Embryonic facial prominence (tissue), 1 donor: ENCODE measurements around the gene MBNL1.

ENCODE experiments used
- DNase-seq: peaks from one replicate; pipeline ENCODE4 v3.0.0-alpha.2; 2016; ENCODE audit errors: extremely low spot score

MBNL1 gene

GRCh38 chr3:152268555-152269055, at the start of gene MBNL1:
TSS of gene MBNL1 (plus strand) at chr3:152268929. CDS start at chr3:152300194, 31,265 bp downstream.
- peak; percentile 58 for DNase-seq

GRCh38 chr3:152219216-152219615, 49.5 kb upstream of the MBNL1 start:
- no peak for DNase-seq

- DNase-seq, result no peak
Measured at GRCh38 chr3:152219769-152220255, 48.9 kb upstream of the MBNL1 start.

- DNase-seq, result no peak
Measured at GRCh38 chr3:152222327-152222726, 46.4 kb upstream of the MBNL1 start.

GRCh38 chr3:152225201-152225600, 43.5 kb upstream of the MBNL1 start:
- peak; percentile 13 for DNase-seq

GRCh38 chr3:152226176-152226575, 42.6 kb upstream of the MBNL1 start:
- DNase-seq, result no peak

- no peak for DNase-seq
Measured at GRCh38 chr3:152227027-152227426, 41.7 kb upstream of the MBNL1 start.

- no peak for DNase-seq
Measured at GRCh38 chr3:152229692-152230091, 39.0 kb upstream of the MBNL1 start.

- DNase-seq, result no peak
Measured at GRCh38 chr3:152230370-152230769, 38.4 kb upstream of the MBNL1 start.

GRCh38 chr3:152232001-152232400, 36.7 kb upstream of the MBNL1 start:
- DNase-seq, result no peak

GRCh38 chr3:152232679-152233078, 36.0 kb upstream of the MBNL1 start:
- DNase-seq, result no peak

GRCh38 chr3:152234657-152235375, 33.9 kb upstream of the MBNL1 start:
- no peak for DNase-seq

GRCh38 chr3:152235709-152236298, 32.9 kb upstream of the MBNL1 start:
- DNase-seq, result no peak

- DNase-seq, result no peak
Measured at GRCh38 chr3:152236716-152237115, 32.0 kb upstream of the MBNL1 start.

- DNase-seq, result no peak
Measured at GRCh38 chr3:152241142-152242017, 27.3 kb upstream of the MBNL1 start.

GRCh38 chr3:152243301-152243711, 25.4 kb upstream of the MBNL1 start:
- DNase-seq, result no peak

- DNase-seq, result no peak
Measured at GRCh38 chr3:152243721-152244516, 24.8 kb upstream of the MBNL1 start.

- DNase-seq, result no peak
Measured at GRCh38 chr3:152244517-152244888, 24.2 kb upstream of the MBNL1 start.

- no peak for DNase-seq
Measured at GRCh38 chr3:152245498-152246170, 23.1 kb upstream of the MBNL1 start.

GRCh38 chr3:152251916-152252315, 16.8 kb upstream of the MBNL1 start:
- DNase-seq, result no peak

- no peak for DNase-seq
Measured at GRCh38 chr3:152252755-152253154, 16.0 kb upstream of the MBNL1 start.
